Measurements from ENCODE around the gene L3HYPDH.

DNA sequence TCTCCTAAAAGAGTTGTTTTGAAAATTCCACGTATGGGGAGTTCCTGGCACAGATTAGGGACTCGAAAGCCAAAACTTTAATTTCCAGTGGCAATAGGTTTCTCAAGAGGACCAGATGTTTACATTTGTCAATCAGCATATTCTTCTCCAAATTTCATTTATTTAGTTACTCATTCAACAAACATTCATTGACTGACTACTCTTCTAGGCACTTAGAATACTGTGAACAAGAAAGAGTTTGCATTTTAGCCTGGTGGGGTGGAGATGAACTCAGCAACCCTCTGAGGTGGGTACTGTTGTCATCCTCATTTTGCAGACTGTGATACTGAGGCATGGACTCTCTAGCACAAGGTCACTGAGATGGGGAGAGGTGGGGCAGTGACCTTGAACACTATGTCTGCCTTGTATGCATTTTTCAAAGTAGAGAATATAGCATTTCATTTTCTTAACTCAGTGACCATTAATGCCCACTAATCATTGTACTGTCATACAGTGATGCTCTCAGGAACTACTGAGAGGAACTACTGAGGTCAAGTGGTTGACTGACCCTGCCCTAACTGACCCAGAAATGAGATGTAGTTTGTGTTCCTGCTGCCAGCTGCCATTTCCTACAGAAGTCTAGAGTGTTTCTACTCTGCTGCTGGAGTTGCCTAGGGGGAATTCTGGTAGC lies 2.2 kb downstream of the L3HYPDH start:
- TF ChIP-seq POLR2AphosphoS5 (IDR thresholded peaks at IDR 0.05; ENCODE audit: insufficient read depth, low read depth, low read length) (no peak), POLR2A (IDR thresholded peaks at IDR 0.05; ENCODE audit: low read depth, low read length) (no peak), FOS (IDR thresholded peaks at IDR 0.05; ENCODE audit: borderline replicate concordance, insufficient read depth, low read length) (no peak)
- TF ChIP-seq, protein P1, sequence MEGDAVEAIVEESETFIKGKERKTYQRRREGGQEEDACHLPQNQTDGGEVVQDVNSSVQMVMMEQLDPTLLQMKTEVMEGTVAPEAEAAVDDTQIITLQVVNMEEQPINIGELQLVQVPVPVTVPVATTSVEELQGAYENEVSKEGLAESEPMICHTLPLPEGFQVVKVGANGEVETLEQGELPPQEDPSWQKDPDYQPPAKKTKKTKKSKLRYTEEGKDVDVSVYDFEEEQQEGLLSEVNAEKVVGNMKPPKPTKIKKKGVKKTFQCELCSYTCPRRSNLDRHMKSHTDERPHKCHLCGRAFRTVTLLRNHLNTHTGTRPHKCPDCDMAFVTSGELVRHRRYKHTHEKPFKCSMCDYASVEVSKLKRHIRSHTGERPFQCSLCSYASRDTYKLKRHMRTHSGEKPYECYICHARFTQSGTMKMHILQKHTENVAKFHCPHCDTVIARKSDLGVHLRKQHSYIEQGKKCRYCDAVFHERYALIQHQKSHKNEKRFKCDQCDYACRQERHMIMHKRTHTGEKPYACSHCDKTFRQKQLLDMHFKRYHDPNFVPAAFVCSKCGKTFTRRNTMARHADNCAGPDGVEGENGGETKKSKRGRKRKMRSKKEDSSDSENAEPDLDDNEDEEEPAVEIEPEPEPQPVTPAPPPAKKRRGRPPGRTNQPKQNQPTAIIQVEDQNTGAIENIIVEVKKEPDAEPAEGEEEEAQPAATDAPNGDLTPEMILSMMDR (IDR thresholded peaks at IDR 0.05; ENCODE audit: extremely low read depth in 1 of 2, insufficient read depth in 1 of 2, low read depth in 1 of 2, low read length in 2 of 2) = no peak

All from endothelial cell of umbilical vein (primary cell).